IPS-NIHi7 (cell line): Measurements from ENCODE around the gene SHLD1.

Experiments
- DNase-seq: peaks from one replicate; pipeline ENCODE4 v3.0.0; 2012; ENCODE audit warnings: mixed read lengths; ENCODE audit errors: extremely low spot score

SHLD1 gene

DNA sequence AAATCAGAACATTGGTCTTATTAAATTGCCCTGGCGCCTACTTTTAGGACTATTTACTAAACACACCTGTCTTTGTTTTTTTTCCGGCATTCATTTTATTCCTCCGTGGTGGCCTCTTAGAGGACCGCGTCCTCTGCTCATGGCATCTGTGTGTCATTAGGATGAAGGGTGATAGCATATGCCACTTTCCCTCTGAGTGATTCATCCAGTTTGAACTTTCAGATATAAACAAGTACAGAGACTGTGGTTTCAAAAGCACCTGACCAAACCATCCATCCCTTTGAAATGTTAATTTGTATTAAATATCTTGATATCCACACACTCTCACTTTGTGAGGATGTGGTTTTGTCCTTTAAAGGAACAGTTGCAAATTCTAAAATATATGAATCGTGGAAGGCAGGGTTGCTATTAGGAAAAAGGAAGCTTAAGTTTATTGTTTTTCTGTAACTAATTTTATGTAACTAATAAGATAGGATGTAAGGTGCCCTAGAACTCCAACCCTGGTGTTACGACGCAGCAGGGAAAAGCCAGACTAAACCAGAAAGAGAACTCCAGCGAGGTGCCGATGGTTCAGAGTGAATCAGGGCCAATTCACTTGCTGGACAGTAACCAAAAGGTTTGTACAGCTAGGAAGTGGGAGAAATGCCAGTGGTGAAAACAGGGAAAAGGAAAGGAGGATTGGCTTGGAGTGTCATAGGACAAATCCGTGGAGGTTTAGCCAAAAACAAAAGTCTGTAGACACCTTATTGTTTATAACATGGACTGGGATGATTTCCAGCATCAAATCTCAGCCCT is 98.7 kb downstream of the SHLD1 start:
- DNase-seq: no peak

- no peak for DNase-seq
These were observed 105.7 kb downstream of the SHLD1 start for GRCh38 chr20:5855939-5856338.

DNA sequence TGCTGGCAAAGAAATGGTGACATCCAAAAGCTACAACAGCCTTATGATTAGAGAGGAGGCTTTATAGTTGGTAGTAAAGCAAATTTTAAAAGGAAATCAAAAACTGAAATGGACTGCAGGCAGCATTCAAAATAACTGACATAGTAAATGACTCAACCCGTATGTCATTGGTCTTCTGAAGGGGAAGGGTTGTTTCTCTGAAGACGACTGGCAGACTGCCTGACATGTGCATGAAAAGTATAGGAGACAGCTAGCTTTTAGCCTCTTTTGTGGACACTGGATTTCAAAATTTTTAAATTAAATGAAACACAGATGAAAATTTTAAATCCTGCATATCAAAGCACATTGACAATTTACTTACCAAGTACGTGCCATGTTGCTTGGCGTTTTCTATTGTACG is 109.4 kb downstream of the SHLD1 start:
- DNase-seq: no peak

GRCh38 chr20:5862703-5863039 is 112.5 kb downstream of the SHLD1 start:
- no peak for DNase-seq

DNA sequence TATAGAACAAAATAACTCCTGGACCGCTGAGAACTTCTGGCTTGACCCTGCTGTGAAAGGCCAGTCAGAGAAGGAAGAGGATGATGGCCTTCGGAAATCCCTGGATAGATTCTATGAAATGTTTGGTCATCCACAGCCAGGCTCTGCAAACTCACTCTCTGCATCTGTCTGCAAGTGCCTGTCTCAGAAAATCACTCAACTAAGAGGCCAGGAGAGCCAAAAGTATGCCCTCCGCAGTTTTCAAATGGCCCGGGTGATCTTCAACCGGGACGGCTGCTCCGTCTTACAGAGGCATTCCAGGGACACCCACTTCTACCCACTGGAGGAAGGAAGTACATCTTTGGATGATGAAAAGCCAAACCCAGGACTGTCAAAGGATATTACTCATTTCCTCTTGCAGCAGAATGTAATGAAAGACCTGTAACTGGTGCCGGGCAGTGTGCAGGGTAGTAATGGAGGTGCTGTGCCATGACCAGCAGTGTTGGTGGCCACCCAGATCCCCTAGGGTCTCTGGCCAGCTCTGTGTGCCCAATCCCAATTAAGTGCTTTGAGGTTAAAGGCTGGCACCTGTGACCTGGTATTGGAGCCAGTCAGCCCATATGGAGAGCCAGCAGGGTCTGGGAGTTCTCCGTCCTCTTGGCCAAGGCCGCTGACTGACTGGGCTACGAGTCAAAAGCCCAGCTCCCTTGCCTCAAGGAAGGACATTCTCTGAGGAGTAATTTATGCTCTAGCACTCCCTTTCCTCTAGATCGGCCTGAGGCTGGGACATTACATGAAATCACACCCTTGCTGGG is 113.0 kb downstream of the SHLD1 start:
- no peak for DNase-seq

- no peak for DNase-seq
These were observed 114.2 kb downstream of the SHLD1 start for GRCh38 chr20:5864428-5864827.

DNA sequence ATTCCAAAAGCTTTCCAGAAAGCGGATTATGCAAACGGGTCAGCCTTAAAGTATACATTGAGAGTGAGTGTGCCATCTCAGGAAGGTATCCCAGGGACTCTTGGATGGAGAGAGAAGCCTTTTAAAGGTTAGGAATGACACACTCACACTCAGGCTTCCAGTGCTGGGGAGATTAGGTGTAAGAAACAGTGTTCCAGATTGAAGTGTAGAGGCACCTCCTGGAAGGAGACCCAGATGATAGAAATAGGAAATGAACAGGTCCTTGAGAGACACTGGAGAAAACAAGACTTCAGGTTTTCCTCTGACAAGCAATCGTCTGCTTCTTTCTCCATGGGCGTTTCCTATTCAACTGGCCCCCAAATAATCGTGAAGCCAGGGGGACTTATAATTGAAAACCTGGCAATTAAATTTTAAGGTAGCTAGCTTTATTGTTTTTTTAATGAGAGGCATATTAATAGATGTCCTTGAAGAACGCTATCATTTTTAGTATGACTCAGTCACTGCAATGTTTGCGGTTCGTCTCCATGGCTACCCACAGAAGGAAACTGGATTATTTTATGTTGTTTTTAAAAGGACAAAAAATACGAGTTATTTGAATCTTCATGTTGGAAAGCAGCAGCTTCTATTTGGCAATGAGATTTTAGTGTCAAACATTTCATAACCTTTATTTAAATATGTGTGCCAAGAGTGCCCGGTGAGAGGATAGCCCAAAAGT is 114.8 kb downstream of the SHLD1 start:
- DNase-seq: no peak

GRCh38 chr20:5865604-5866003 is 115.4 kb downstream of the SHLD1 start:
- DNase-seq: no peak

GRCh38 chr20:5870568-5870981 is 120.4 kb downstream of the SHLD1 start:
- no peak for DNase-seq

DNA sequence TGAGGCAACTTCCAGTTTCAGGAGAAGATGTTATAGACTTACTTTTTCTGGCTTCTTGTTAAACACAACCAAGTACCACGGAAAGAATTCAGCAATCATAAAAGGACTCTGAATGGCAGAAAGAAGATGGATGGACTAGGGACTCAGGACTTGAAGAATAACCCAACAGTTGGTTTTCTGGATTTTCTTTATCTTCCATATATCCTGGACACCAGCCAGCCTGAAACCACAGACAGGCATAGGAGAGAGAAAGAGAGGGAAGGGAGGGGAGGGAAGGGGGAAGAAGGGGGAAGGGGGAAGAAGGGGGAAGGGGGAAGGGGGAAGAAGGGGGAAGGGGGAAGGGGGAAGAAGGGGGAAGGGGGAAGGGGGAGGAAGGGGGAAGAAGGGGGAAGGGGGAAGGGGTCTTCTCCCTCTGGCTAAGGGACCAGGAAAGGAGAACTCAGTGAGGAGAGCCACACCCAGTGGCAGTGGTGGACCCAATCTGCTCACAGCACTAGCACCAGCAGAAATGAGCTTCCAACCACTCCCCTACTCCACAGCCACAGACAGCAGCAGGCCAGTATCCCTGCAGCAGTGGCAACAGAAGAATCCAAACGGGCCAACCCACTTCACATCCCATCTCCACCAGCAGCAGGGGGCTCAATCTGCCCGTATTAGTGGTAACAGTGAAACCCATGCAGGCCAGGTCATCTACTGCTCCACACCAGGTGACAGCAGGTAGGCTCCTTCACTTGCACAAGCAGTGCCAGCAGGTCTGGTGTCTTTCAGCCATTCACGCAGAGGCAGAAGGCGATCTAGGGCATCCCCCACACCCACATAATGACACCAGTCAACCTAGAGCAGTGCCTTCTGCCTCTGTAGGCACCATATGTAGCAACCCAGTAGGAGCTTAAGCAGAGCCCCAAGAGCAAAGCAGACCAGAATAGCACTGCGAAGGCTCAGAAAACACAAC is 121.5 kb downstream of the SHLD1 start:
- no peak for DNase-seq

DNA sequence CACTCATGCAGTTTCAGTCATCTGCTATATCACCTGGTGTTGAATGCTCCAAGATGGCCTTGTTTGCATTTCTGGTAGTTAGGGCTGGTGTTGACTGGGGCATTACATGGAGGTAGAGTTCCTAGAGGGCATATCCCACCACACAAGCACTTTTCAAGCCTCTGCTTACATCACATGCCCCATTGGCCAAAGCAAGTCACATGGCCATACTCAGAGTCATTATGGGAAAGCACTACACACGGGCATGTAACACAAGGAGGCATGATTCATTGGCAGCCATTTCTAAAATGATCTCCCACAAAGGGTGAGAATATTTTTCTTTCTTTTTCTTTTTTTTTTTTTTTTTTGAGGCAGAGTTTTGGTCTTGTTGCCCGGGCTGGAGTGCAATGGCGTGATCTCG is 126.9 kb downstream of the SHLD1 start:
- DNase-seq: no peak

GRCh38 chr20:5880326-5880725 is 130.1 kb downstream of the SHLD1 start:
- no peak for DNase-seq

- no peak for DNase-seq
These were observed 131.5 kb downstream of the SHLD1 start for GRCh38 chr20:5881703-5882102.

DNA sequence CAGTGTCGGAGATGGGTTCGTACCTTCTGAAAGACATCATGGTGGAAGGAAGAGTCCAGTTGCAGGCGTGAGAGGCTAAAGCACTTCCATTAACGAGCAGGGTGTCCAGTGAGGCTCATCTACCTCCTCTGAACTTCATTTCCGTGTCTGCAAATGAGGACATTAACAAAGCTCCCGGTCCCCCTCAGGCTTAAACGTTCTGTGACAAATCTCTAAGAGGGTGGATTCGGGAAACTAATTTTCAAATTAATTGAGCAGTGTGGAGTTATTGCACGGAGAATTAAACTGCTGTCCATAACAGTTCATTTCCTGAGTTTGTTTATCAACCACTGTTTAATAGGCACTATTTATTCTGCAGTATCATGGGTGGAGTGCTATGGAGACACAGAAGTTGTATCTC is 132.0 kb downstream of the SHLD1 start:
- no peak for DNase-seq

GRCh38 chr20:5884465-5885335 is 134.5 kb downstream of the SHLD1 start:
- DNase-seq: no peak

GRCh38 chr20:5885866-5886265 is 135.7 kb downstream of the SHLD1 start:
- DNase-seq: no peak

DNA sequence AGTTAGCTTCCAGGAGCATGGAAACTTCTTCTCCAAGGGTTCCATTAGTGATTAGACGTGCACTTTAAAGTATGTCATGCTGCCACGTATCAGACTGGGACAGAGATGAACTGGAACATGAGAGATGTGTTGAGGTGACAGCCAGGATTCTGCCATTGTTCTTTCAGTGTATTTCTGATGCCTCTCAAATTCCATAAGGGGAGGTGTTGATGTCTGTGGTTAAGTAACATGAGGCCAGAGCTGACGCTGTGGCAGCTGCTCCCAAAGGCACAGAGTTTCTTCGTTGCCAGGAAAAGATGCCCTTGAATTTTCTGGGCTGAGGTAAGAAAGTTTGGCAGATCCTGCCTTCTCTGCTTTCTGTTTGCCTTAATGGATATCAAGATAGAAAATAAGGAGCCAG is 136.6 kb downstream of the SHLD1 start:
- DNase-seq: no peak

DNA sequence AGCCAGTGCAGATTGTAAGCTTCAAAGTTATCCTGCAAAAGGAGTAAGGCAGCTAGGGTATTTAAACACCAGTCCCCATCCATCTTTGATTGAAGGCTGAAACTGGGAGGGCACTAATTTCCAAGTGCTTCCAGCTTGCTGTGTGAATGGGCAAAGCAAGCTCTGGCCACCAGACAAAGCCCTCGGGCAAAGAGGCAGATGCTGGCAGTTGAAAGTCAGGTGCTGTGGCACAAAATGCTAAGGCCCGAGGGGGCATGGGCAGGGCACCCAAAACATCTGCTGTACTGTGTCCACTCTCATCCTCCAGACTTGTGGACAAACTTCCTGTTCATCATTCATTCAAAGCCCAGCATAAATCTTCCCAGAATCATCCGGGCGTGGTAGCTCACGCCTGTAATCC is 137.2 kb downstream of the SHLD1 start:
- no peak for DNase-seq

GRCh38 chr20:5888041-5888440 is 137.8 kb downstream of the SHLD1 start:
- no peak for DNase-seq

DNA sequence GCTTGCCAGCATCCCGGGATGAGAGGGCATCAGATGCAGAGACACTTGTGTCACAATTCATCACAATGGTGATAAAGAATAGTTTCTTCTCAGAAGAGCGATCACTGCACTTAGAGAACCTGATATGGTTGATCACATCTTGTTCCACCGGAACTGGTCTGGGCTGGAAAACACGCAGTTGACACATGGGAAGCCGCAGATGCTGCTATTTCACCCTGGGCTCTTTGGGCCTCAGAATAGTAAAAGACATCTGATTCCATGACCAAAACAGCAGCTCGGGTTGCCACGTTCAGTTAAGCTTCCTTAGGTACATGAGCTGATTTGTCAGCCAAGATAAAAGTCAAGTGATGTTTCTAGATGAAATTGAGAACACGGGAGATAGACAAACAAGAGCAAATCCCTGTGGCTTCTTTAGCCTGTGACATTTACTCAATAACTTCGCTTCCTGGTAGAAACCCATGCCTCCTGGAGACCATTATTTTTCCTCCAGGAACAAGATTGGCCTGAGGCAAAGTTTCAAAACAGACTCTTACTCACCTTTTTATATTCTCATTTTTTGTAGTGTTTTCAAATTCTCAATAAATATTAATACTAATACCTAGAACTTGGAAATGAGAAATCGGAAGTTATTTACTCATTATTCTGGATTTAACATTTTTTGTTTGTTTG is 140.7 kb downstream of the SHLD1 start:
- DNase-seq: no peak
